Measurements from ENCODE around the gene PSMA6.
"Not testable (repeated sequence)": the region's sequence is repeated elsewhere in the genome, so short reads cannot be mapped to it uniquely, and the experiment has no call there.

PSMA6 gene

GRCh38 chr14:35320472-35320871, 28.3 kb downstream of the PSMA6 start:
- no peak for DNase-seq (ENCODE audit: low read depth in 2 of 2)

GRCh38 chr14:35326375-35326774, 34.2 kb downstream of the PSMA6 start:
- no peak for DNase-seq (ENCODE audit: low read depth in 2 of 2)

GRCh38 chr14:35331605-35332516, 39.7 kb downstream of the PSMA6 start:
- no peak for DNase-seq (ENCODE audit: low read depth in 2 of 2)

GRCh38 chr14:35332517-35333263, 40.5 kb downstream of the PSMA6 start:
- peak; percentile 47 to 54 for DNase-seq (ENCODE audit: low read depth in 2 of 2)

- no peak for DNase-seq (ENCODE audit: low read depth in 2 of 2)
These were observed 41.1 kb downstream of the PSMA6 start for GRCh38 chr14:35333264-35333730.

- DNase-seq (ENCODE audit: low read depth in 2 of 2) = peak in 1 of 2 donors; percentile 22
These were observed 41.9 kb downstream of the PSMA6 start for GRCh38 chr14:35333797-35334743.

GRCh38 chr14:35335388-35336092, 43.4 kb downstream of the PSMA6 start:
- no peak for DNase-seq (ENCODE audit: low read depth in 2 of 2)

- not testable (repeated sequence) for DNase-seq (ENCODE audit: low read depth in 2 of 2)
These were observed 44.0 kb downstream of the PSMA6 start for GRCh38 chr14:35336171-35336493.

- no peak for DNase-seq (ENCODE audit: low read depth in 2 of 2)
These were observed 44.5 kb downstream of the PSMA6 start for GRCh38 chr14:35336494-35337268.

- no peak for DNase-seq (ENCODE audit: low read depth in 2 of 2)
These were observed 45.4 kb downstream of the PSMA6 start for GRCh38 chr14:35337269-35338255.

- DNase-seq (ENCODE audit: low read depth in 2 of 2) = no peak
These were observed 46.7 kb downstream of the PSMA6 start for GRCh38 chr14:35338731-35339405.

GRCh38 chr14:35339761-35340406, 47.7 kb downstream of the PSMA6 start:
- DNase-seq (ENCODE audit: low read depth in 2 of 2) = no peak

- no peak for DNase-seq (ENCODE audit: low read depth in 2 of 2)
These were observed 48.7 kb downstream of the PSMA6 start for GRCh38 chr14:35340616-35341453.

- DNase-seq (ENCODE audit: low read depth in 2 of 2) = no peak
These were observed 49.2 kb downstream of the PSMA6 start for GRCh38 chr14:35341454-35341750.

- no peak for DNase-seq (ENCODE audit: low read depth in 2 of 2)
These were observed 49.7 kb downstream of the PSMA6 start for GRCh38 chr14:35341751-35342488.

- no peak for DNase-seq (ENCODE audit: low read depth in 2 of 2)
These were observed 50.4 kb downstream of the PSMA6 start for GRCh38 chr14:35342489-35343010.

Measured in stimulated activated CD4-positive, alpha-beta T cell treated with anti-CD3 and anti-CD28 coated beads, Interleukin-4, amount 100 ng/mL, for 48 hours (primary cell).